AG20443 (cell line): ENCODE results near the gene MAN1A1.

Source experiments
- DNase-seq: peaks from one replicate; pipeline ENCODE4 v3.0.0; 2012; ENCODE audit warnings: low spot score, mixed read lengths

The MAN1A1 gene

DNA sequence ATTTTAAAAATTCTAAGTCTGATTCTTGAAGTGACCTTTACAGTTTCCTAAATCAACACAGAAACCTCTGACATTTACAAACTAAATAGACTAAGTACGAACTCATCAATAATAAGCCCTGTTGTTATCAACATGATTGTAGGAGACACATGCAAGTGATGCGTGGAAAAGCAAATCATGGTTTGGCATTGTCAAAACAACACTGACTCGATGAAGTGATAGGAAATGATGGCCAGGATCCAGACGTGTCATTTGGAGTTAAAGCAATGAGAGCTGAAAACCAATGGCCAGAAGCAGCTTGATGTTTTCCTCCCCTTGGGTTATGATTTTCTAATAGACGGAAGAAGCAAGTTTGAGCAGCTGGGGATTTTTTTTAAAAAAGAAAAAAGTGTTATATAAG is 153.7 kb downstream of the MAN1A1 start:
- DNase-seq: no peak

DNA sequence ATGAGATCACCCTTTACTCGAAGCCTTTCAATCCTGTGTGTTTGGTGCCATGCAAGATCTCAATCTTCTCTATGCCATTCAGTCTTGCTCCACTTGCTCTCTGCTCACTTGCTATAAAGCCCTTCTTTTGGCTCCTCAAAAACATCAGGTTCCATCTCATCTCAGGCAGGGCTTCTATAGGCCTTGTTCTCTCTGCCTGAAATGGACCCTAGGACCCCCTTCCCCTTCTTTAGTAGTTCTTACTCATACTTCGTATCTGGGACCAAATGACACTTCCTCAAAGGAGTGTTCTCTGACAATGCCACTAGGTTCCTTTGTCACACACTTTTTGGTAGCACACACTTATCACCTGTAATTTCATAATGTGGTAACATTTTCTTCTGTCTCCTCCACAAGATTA is 154.4 kb downstream of the MAN1A1 start:
- no peak for DNase-seq

DNA sequence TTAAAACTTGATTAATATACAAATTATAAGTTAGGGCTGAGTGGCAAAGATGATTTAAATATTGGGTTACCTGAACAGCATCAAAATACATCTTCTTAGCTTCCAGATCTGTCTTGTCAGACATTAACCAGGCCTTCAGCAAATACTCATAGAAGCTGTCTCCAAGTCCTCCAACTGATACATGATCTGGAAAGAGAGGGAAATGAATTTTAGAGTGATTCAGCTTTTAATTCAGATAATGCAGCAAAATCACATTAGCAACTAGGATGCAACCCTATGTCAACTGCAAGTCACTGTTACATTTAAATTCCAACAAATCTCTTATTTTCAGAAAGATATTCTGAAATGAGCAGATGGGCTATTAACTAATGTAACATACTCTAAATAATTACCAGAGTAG is 155.9 kb downstream of the MAN1A1 start:
- no peak for DNase-seq

DNA sequence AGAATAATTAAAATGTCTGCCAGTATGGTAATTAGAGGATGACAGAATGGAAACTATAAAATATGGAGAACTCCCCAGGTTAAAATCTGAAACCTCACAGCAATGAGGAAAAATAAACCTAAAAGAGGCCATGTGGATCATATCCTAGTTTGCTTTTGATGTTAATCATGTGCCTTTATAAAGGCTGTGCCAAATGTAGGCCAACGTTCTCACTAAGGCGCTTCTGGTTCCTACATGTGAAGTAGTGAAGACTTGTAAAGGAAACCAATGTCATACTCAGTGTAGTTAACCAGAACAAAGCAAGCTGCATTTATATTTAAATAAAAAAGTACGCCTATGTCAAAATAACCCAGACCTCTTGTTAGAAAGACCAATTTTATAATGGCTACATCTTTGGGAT is 157.4 kb downstream of the MAN1A1 start:
- DNase-seq: no peak

DNA sequence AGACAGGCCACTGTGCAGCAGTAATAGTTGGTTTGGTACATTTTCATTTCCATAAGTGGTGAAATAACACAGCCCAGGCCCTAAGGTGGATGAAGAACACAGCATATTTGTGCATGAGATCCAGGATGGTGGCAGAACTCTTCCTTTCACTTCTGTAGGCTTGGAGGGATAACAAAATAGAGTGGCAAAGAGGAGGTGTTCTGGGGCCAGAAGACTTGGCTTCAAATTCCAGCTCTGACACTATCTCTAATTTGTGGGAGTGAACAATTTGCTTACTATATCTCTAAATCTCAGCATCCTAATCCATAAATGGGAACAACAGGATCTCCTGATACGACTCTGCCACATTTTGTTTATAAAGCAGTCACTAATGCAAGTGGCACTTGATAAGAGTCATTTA is 159.4 kb downstream of the MAN1A1 start:
- no peak for DNase-seq

DNA sequence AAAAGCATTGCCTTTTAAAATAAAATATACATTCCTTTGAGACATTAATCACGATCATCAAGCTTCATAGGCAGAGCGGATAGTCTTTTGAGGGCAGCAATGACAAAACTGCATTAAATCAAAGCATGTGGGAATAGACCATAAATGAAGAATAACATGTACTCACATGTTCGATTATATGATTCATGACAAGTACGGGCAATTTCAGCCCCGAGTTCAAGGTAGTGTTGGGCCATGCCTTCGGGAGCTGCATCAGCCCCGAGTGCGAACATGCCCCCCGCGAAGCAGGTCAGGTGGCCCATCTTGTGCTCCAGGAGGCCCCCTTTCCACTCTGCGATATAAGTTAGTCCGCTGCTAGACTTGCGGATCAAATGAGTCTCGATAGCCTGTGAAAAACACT is 160.1 kb downstream of the MAN1A1 start:
- no peak for DNase-seq

DNA sequence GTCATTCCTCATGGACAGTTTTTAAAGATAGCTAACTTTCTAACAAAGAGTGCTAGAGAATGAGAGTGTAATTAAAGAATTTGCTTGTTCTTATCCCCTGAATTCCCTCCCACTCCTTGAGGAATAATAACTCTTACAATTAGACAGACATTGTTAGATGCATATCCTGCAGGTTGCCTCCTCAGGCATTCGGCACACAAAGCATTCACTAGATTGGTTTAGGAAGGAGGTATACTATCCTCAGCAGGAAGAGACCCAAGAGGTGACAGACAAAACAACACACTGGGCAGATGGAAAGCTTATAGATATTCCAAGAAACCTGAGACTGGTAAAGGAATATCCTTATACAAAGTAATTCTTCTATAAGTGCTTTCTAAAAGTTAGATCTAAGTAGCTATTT is 162.0 kb downstream of the MAN1A1 start:
- DNase-seq: no peak

DNA sequence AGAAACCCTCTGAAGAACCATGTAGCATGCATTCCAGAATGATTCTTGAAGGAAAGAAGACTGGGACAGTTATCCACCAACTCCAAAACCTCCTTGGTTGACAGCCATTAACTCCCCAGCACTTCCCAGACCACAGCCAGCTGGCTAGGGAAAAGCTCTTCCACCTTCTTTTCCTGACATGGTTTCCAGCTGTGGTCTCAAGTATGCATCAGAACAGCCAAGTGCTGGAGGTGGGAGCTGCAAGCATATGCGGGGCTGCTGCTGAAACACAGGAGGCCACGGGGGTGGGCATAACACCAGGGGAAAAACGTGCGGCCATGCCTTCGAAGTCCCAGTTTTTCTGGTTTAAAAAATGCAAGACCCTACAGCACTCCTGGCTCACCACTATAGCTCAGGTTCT is 163.1 kb downstream of the MAN1A1 start:
- no peak for DNase-seq

DNA sequence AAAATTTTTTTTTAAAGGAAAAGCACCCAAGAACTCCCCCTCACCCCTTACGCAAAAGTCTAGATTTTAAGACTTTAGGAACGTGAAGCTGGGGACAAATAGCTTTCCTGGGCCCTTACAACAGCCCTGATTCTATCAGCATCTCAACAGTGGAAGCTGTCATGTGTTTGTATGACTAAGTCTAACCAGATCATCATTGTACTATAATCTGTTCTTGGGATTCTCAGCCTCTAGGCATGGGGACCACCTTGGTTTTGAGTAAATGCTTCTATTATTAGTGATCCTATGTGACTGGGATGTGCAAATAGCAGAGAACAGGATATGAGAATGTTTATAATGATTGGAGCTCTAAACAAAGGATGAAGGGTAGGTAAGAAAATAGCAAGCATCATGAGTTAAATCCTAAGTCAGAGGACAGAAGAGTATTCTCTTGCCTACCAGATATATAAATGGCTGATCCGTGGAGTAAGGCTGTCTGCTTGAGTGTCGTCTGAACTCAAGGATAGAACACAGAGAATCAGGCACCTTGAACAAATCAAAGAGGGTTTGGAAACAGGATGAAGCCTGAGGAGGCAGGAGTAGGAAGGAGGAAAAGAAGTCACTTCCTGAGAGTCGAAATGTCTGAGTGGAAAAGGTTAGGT is 165.4 kb downstream of the MAN1A1 start:
- no peak for DNase-seq

DNA sequence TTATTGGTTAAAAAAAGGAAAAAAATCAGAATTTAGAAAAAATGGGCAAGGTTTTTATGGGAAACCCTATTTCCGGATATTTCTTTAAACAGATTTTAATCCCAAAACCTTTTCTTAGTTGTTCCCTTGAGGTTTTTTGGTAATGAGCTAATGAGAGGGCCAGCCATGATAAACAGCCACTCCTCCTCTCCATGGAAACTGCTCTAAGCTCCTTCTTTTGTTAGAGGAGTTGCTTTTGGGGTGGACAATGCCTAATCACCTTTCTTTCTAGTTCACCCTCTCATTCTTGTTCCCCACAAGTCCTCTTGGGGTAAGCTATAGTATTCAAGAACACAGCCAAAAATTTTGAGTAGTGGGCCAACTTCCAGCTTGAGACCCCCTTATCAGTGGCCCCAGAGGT is 166.1 kb downstream of the MAN1A1 start:
- no peak for DNase-seq

DNA sequence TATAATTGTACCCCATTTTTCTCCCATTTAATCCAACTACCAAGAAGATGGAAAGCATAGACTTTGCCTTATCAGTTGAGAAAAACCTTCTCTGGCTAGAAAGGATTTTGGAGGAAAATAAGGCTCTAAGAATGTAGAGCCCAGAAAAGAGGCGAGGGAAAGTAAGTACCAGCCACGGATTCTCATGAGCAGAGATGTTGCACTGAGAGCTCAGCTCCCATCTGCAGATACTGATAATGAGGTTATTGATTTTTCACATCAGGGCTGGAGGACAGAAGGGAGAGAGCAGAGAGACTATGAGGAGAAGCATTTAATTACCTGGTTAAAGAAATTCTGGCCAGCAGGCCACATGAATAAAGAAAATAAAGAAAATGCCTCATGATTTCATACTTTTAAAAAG is 166.7 kb downstream of the MAN1A1 start:
- no peak for DNase-seq

DNA sequence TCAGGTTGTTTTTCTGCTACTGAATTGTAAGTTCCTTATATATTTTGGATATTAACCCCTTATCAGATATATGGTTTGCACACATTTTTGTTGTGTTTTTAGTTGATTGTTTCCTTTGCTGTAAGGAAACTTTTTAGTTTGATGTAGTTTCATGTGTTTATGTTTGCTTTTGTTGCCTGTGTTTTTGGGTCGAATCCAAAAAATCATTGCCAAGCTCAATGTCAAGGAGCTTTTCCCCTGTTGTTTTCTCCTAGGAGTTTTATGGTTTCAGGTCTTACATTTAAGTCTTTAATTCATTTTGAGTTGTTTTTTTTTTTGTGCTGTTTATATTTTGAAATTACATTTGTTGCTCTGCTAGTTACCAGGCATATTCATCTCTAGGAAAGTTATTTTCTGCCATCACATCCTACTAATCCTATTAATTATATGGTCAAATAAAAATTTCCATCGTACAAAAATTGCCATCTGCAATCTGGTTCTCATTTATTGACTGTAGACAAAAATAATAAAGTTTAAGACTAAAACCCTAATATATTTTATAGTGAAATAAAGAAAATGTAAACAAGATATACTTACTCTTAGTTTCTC is 167.3 kb downstream of the MAN1A1 start:
- DNase-seq: no peak

DNA sequence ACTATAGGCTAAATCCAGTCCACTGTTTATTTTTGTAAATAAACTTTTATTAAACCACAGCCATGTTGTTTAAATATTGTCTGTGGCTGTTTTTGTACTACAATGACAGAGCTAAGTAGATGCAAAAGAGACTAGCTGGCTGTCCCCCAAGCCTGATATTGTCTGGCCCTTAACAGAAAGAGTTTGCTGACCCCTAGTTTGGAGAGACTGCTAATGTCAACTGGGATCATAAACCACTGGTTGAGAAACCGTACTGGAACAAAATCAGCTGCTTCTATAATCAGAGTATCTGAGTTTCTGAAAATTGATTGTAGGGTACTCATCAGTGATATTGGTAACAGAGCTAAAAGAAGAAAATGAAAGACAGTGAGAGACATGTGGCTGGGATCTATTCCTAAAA is 168.5 kb downstream of the MAN1A1 start:
- no peak for DNase-seq

DNA sequence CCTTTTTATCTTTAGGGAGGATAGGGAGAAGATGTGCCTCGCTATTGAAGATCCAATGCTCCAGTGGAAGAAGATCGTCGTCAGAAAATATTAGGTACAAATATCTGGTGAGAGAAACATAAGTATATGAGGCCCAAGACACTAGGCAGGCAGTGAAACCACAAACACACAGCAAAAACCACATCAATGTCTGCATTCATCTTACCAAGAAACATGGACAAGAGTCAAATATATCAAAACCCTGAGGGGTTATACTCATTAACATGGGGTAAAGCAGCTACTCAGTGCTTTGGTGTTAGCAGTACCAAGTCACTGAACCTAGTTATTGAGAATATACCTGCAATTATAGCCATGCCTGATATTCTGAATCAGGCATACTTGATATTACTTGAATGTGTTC is 169.7 kb downstream of the MAN1A1 start:
- no peak for DNase-seq

DNA sequence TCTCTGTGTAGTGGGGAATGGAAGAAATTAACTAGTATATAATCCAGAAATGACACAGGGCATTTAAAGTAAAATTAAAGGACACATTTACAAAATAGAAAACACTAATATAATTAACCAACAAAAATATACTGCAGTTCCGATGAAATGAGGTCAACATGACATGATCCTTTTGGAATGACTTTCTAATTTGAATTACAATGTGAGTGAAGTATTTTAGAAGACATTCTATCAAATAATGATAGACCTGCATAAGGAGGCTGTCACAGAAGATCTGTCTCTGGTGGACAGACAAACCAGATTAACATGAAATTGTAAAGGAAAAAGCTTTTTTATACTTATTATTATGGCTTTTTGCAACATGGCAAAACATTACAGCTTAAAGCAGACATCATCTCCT is 170.5 kb downstream of the MAN1A1 start:
- DNase-seq: no peak

DNA sequence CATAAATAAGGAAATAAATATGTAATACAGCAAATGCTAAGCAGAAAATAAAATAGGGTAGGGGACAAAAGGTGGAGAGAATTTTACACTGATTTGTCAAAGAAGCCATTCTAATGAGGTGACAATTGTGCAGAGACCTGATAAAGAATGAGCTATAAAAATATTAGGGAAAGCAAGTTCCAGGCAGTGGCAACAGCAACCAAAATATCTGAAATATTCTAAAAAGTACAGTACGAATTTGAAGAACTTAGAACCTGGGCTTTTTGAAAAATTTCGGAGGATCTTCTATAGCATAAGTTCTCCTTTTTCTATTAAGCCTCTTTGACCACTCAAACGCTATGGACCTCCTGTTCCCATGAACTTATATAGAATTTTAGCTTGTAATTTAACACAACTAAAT is 173.1 kb downstream of the MAN1A1 start:
- no peak for DNase-seq

DNA sequence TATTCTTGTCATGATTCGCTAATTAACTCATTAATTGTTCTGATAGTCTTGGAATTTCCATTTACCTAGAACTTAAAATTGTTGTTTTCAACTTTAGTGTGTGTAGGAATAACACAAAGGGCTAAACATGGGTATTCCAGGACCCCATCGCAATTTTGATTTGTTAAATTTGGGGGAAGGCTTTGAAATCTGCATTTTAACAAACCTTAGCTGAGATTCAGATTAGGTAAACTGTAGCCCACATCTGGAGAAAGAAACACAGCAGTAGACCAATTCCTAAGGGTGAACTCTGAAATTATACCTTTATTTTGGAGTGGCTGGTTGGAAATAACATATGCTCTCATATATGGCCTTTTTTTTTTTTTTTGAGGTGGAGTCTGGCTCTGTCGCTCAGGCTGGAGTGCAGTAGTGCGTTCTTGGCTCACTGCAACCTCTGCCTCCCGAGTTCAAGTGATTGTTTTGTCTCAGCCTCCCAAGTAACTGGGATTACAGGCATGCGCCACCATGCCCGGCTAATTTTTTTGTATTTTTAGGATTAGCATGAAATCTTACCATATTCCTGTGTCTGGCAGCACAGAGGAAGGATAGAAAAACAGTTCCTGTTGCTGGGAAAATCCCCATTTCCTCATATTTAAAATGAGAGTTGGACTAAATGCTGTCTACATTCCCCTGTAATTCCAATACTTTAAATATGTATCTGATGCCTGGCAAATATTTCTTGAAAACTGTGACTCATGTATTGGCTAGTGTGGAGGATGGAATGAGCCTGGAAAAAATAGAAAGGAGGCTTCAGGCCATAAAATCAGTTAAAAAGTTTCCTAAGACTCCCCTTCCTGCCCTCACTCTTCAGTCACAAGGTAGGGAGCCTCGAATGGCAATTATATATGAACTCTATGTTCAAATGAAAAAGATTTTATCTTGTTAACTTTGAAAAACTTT is 174.4 kb downstream of the MAN1A1 start:
- DNase-seq: peak; percentile 13

DNA sequence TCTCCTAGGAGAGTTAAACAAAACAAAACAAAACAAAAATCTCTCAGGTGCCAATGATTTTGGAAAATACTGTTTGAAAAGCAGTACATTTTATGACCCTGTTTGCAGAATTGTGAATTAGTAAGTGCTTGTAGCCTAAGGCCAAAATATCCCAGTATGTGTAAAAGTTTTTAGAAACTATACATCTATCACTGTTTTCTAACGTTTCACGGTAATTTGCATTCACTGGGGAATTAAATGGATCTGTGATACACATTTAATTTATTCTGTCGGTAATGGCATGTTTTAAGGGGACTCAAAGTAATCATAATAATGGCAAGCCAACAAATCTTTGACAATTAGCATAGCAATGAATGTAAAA is 175.5 kb downstream of the MAN1A1 start:
- no peak for DNase-seq

DNA sequence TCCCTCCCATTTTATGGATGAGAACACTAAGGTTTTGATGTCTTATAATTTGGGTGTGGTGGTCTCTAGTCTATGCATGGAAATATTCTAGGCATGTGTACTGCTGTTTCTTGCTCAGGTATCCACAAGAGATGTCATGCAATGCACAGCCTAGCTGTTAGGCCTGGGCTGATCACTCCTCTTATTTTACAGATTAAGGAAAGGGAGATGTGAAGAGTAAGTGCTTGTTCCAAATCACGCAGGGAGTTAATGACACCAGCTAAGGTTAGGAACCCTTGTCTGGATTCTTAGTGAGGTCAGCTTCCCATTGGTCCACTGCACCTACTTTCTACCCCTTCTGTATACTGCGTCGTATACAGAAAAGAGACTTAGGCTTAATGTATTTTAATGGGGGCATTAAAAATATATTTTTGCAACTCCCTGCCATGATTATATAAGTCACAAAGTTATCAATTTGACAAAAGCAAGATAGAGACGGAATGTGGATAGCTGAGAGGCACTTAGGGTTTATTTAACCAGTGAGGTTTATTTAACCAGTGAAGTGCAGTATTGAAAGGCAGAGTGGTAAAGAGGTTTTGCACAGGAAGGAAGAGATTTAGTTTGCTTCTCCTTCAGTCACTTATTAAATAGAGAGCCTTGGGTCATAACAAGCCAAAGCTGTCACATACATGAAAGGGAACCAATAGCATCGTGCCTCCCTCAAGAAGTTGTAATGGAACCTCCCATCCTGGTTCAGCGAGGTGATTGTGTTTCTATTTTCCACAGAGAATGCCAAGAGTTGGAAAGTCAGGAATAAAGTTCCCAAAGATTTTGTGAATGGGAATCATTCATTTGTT is 176.1 kb downstream of the MAN1A1 start:
- no peak for DNase-seq

DNA sequence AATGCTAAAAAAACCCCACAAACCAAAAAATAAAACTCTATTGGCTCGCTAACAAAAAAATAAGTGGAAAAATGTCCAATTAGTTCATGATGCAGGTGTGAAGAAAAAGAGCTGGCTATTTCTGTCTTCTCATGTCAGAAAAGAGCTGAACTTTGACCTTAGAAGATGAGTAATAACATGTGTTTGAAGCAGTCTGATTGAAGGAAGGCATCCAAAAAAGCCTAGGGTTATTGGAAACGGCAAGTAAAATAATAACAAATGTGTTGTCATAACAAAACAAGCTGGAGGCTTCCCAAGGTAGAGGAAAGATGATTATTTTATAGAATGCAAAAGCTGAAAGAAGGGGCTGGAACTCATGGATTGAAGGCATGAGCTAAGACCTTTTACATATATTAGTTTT is 176.7 kb downstream of the MAN1A1 start:
- no peak for DNase-seq

DNA sequence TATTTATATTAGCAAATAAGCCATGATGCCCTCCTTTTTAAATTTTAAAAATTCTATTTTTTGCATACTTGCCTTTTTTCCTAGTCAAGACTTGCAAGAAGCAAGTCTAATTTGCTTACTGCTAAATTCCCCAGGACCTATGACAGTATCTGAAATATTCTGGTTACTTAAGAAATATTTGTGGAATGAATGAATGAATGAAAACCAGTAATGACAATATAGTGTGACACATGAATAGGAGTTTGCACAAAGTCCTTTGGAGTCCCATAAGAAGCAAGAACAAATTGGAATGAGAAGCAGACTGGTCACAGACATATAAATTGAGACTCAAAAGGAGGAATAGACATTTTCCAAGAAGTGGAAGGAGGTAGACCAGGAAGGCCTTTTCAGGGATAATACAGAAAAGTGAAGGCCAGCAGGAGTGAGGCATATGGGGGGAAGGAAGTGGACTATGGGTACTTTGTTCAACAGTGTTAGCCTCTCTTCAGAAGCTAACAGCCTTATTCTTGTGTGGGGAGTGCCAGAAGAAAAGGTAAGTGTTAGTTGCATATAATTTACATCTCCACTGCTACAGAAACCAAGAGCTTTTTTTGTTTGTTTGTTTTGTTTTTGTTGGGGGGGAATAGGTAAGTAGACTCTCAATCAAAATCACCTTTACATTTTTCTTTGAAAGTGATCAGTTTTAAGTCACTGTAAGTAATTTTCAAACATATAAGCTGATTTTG is 177.5 kb downstream of the MAN1A1 start:
- DNase-seq: no peak
